ENCODE results near the gene TRANK1. TPM values are rescaled to one million over a fixed set of nuclear protein-coding genes. Genes with fewer than 3 reads are reported as not detected.

Gene TRANK1
- total and polyA plus RNA-seq, 5 donors from 2014 or later = 24.6 to 139 (median 29.1) TPM

DNA sequence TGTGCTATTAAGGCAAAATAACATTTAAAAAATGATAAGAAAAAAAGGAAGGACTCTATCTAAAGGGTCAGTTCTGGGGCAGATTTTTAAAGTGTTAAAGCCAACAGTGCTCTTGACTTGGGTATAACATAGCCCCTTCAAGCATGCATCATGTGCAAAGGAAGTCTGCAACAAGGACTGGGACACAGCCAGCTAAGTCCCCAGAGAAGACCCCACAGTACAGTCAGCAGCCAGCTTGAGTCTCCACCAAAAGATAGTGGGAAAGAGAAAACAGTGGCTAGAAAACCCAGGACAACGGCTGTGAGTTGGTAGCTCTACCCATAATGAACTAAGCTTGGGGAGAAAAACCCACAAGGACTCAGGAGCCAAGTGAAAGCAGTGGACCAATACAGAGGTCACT is 94.1 kb downstream of the TRANK1 start:
- Mint-ChIP-seq H3K27me3 (no peaks in the 10 kb centered on the region), H3K4me1 (peaks cover 0 to 8% (median 2%) of the 10 kb centered on the region in 4 donors), H3K36me3 (peaks cover 65% of the 10 kb centered on the region), H3K4me3 (no peak overlapping the region), H3K27ac (no peak overlapping the region), H3K9me3 (no peaks in the 10 kb centered on the region)
- H3K4me1 ChIP-seq (ENCODE audit: control insufficient read depth, insufficient read depth, low read length, poor library complexity, severe bottlenecking) = no peaks in the 10 kb centered on the region
- H3K27ac ChIP-seq (ENCODE audit: insufficient read depth, low read length, poor library complexity, severe bottlenecking) = no peak overlapping the region
- no peaks in the 10 kb centered on the region for H3K9me3 ChIP-seq (ENCODE audit: control insufficient read depth in 2 of 2, low read length in 2 of 2)
- DNase-seq = no peak
- no peaks in the 10 kb centered on the region for H3K27me3 ChIP-seq (ENCODE audit: control insufficient read depth, insufficient read depth, low read length)
- peaks cover 89% of the 10 kb centered on the region for H3K36me3 ChIP-seq (ENCODE audit: control insufficient read depth, insufficient read depth, low read length)
- no peak overlapping the region for H3K4me3 ChIP-seq (ENCODE audit: low read depth, low read length)
- ATAC-seq (ENCODE audit: low read depth in 2 of 2) = no peak

DNA sequence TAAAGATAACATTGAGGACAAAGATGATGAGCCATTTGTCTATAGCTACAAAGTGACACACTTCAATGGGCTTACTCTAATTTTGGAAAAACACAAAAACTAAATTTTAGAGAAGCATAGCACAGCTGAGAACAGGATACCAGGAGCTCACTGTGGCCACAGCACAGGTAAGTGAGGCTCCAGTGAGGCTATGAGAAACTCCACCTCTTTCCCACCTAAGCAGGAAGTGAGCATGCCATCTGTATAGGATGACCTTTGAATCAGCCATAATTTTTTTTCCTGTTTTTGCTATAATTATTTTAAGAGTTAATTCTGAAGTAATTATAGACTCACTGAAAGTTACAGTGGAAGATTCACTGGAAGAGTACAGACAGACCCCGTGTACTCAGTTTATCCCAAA is 98.4 kb downstream of the TRANK1 start:
- ATAC-seq (ENCODE audit: low read depth in 2 of 2) = no peak
- Mint-ChIP-seq H3K9me3 (peaks cover 0 to 8% (median under 1%) of the 10 kb centered on the region in 7 donors), H3K27me3 (no peaks in the 10 kb centered on the region), H3K27ac (peak overlapping the region in 2 of 3 donors; percentile 45 to 57), H3K4me3 (no peak overlapping the region), H3K36me3 (peaks cover 75% of the 10 kb centered on the region), H3K4me1 (peaks cover 17 to 33% (median 20%) of the 10 kb centered on the region in 4 donors)
- Histone ChIP-seq H3K9me3 (ENCODE audit: control insufficient read depth in 2 of 2, low read length in 2 of 2) (peaks cover under 1 to 3% of the 10 kb centered on the region in 2 experiments), H3K4me1 (ENCODE audit: control insufficient read depth, insufficient read depth, low read length, poor library complexity, severe bottlenecking) (peaks cover 15% of the 10 kb centered on the region), H3K36me3 (ENCODE audit: control insufficient read depth, insufficient read depth, low read length) (peaks cover 81% of the 10 kb centered on the region), H3K27me3 (ENCODE audit: control insufficient read depth, insufficient read depth, low read length) (no peaks in the 10 kb centered on the region), H3K27ac (ENCODE audit: insufficient read depth, low read length, poor library complexity, severe bottlenecking) (no peak overlapping the region), H3K4me3 (ENCODE audit: low read depth, low read length) (no peak overlapping the region)
- no peak for DNase-seq

DNA sequence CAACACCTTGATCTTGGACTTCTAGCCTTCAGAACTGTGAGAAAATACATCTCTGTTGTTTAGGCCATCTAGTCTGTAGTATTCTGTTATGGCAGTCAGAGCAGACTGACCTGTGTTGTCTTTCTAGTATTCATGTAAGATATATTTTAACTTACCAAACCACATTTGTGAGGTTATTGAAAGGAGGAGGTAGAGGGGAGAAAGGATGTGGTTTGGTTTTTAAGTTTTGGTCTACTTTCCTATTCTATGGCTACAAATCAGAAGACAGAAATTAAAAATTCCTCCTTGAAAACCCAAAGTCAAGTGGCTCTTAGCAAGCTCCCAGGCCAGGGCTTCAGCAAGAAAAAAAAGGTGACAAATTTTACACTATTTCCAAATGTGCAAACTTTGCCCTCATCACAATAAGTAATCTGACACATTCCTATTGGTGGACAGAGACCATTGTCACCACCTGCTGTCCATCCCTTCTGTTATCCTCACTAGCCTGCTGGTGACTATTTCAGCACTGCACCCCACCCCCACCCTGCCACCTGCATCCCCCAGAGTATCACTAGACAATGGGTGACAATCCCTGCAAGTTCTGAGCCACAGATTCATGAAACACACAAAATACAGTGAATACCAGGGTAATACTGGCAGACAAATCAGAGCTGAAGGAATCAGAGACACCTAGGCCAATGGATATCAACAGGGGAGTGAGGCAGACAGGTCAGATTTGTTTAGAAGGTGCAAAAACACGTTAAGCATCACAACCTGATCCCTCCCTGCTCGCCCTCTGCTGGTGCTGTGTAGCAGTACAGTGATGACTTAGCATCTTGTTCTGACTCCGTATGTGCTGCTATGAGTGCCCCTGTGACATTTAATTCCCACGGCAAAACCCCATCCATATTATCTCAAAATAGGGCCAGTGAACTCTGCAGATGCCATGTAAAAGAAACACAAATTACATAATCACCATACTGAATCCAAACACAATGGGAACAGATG is 101.5 kb downstream of the TRANK1 start:
- Mint-ChIP-seq H3K9me3 (peaks cover 0 to 10% (median 1%) of the 10 kb centered on the region in 7 donors), H3K4me1 (peaks cover 15 to 33% (median 22%) of the 10 kb centered on the region in 4 donors), H3K27ac (peak overlapping the region; percentile 17 to 46 (median 21)), H3K36me3 (peaks cover 80% of the 10 kb centered on the region), H3K27me3 (no peaks in the 10 kb centered on the region), H3K4me3 (peak overlapping the region in 2 of 4 donors; percentile 15 to 27)
- Histone ChIP-seq H3K36me3 (ENCODE audit: control insufficient read depth, insufficient read depth, low read length) (peaks cover 82% of the 10 kb centered on the region), H3K27ac (ENCODE audit: insufficient read depth, low read length, poor library complexity, severe bottlenecking) (peak overlapping the region; percentile 14), H3K4me3 (ENCODE audit: low read depth, low read length) (peak overlapping the region; percentile 48), H3K27me3 (ENCODE audit: control insufficient read depth, insufficient read depth, low read length) (no peaks in the 10 kb centered on the region), H3K4me1 (ENCODE audit: control insufficient read depth, insufficient read depth, low read length, poor library complexity, severe bottlenecking) (peaks cover 15% of the 10 kb centered on the region), H3K9me3 (ENCODE audit: control insufficient read depth in 2 of 2, low read length in 2 of 2) (peaks cover 2 to 4% of the 10 kb centered on the region in 2 experiments)
- ATAC-seq (ENCODE audit: low read depth in 2 of 2) (peak; percentile 56 to 75), DNase-seq (peak; percentile 10 to 68 (median 36))

DNA sequence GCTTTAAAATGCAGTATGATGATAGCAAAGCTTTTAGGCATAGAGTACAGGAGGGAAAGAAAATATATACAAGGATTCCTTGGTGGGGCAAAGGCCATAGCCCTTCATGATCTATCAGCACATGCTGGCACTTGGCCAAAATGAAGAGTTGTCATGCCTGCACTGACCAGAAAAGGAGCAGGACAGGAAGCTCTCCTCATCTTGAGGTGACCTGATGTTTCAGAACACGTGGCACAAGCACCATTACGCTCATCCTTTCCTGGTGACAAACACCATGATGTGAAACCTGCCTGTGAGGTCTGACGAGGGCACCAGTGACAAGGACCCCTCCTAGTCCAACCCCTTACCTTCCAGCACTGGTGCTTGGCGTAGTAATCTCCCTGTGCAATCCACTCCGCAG is 102.6 kb downstream of the TRANK1 start:
- Histone ChIP-seq H3K36me3 (ENCODE audit: control insufficient read depth, insufficient read depth, low read length) (peaks cover 89% of the 10 kb centered on the region), H3K27me3 (ENCODE audit: control insufficient read depth, insufficient read depth, low read length) (no peaks in the 10 kb centered on the region), H3K4me1 (ENCODE audit: control insufficient read depth, insufficient read depth, low read length, poor library complexity, severe bottlenecking) (peaks cover 15% of the 10 kb centered on the region), H3K9me3 (ENCODE audit: control insufficient read depth in 2 of 2, low read length in 2 of 2) (peaks cover 2 to 4% of the 10 kb centered on the region in 2 experiments), H3K27ac (ENCODE audit: insufficient read depth, low read length, poor library complexity, severe bottlenecking) (no peak overlapping the region), H3K4me3 (ENCODE audit: low read depth, low read length) (no peak overlapping the region)
- peak overlapping the region; percentile 21 to 38 (median 24) for H3K27ac Mint-ChIP-seq
- peaks cover 13 to 33% (median 22%) of the 10 kb centered on the region in 4 donors for H3K4me1 Mint-ChIP-seq
- no peak overlapping the region for H3K4me3 Mint-ChIP-seq
- ATAC-seq (ENCODE audit: low read depth in 2 of 2) (no peak), DNase-seq (no peak)
- H3K27me3 Mint-ChIP-seq = no peaks in the 10 kb centered on the region
- H3K9me3 Mint-ChIP-seq = peaks cover 0 to 10% (median 1%) of the 10 kb centered on the region in 7 donors
- H3K36me3 Mint-ChIP-seq = peaks cover 81% of the 10 kb centered on the region

DNA sequence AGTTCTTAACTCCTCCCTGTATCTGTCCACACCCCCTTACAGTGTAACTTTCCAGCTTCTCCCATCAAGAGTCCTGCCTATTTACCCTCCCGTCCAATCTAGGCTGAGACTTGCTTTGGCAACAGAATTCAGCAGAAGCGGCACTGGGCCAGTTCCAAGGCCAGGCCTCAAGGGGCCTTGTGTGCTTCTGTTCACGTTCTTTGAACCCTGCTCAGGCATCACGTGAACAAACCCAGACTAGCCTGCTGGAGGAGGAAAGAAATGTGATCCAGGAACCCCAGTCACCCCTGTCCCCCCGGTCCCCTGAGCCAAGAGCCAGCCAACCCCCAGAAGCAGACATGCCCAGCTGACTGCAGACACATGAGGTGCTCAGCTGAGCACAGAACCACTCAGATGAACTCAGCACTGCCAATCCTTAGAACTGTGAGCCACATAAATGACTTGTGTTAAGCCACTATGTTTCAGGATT is 104.4 kb downstream of the TRANK1 start:
- ATAC-seq (ENCODE audit: low read depth in 2 of 2) (no peak), DNase-seq (no peak)
- H3K36me3 Mint-ChIP-seq = peaks cover 82% of the 10 kb centered on the region
- Histone ChIP-seq H3K27me3 (ENCODE audit: control insufficient read depth, insufficient read depth, low read length) (no peaks in the 10 kb centered on the region), H3K4me3 (ENCODE audit: low read depth, low read length) (no peak overlapping the region), H3K27ac (ENCODE audit: insufficient read depth, low read length, poor library complexity, severe bottlenecking) (no peak overlapping the region), H3K36me3 (ENCODE audit: control insufficient read depth, insufficient read depth, low read length) (peaks cover 89% of the 10 kb centered on the region), H3K9me3 (ENCODE audit: control insufficient read depth in 2 of 2, low read length in 2 of 2) (peaks cover 2 to 4% of the 10 kb centered on the region in 2 experiments), H3K4me1 (ENCODE audit: control insufficient read depth, insufficient read depth, low read length, poor library complexity, severe bottlenecking) (peaks cover 15% of the 10 kb centered on the region)
- H3K9me3 Mint-ChIP-seq = peaks cover 0 to 10% (median 1%) of the 10 kb centered on the region in 7 donors
- no peak overlapping the region for H3K27ac Mint-ChIP-seq
- H3K27me3 Mint-ChIP-seq = no peaks in the 10 kb centered on the region
- H3K4me1 Mint-ChIP-seq = peaks cover 13 to 33% (median 20%) of the 10 kb centered on the region in 4 donors
- H3K4me3 Mint-ChIP-seq = no peak overlapping the region

DNA sequence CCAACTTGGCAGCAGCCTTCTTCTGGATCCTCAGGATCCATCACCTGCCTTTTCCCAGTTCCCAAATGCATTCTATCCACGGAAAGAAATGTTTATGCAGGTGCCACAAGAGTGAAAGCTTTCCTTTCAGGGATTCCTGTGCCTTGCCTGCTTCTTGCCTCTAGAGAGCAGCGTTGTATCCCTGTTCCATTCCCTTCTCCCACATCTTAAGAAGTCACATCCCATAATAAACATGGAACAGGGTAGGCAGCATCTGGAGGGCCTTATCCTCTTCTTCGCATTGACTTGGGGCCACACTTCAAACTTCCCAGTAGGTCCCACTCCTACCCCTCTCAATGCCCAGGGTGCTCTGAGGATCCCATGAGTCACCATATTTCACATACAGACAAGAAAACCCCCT is 107.8 kb downstream of the TRANK1 start:
- no peak overlapping the region for H3K4me3 Mint-ChIP-seq
- Histone ChIP-seq H3K9me3 (ENCODE audit: control insufficient read depth in 2 of 2, low read length in 2 of 2) (peaks cover 2 to 4% of the 10 kb centered on the region in 2 experiments), H3K27me3 (ENCODE audit: control insufficient read depth, insufficient read depth, low read length) (no peaks in the 10 kb centered on the region), H3K36me3 (ENCODE audit: control insufficient read depth, insufficient read depth, low read length) (peaks cover 93% of the 10 kb centered on the region), H3K27ac (ENCODE audit: insufficient read depth, low read length, poor library complexity, severe bottlenecking) (no peak overlapping the region), H3K4me3 (ENCODE audit: low read depth, low read length) (no peak overlapping the region), H3K4me1 (ENCODE audit: control insufficient read depth, insufficient read depth, low read length, poor library complexity, severe bottlenecking) (no peaks in the 10 kb centered on the region)
- H3K27ac Mint-ChIP-seq = peak overlapping the region in 1 of 3 donors; percentile 63
- H3K36me3 Mint-ChIP-seq = peaks cover 81% of the 10 kb centered on the region
- ATAC-seq (ENCODE audit: low read depth in 2 of 2) (no peak), DNase-seq (no peak)
- no peaks in the 10 kb centered on the region for H3K27me3 Mint-ChIP-seq
- peaks cover 0 to 4% (median under 1%) of the 10 kb centered on the region in 4 donors for H3K4me1 Mint-ChIP-seq
- H3K9me3 Mint-ChIP-seq = peaks cover 0 to 9% (median 0%) of the 10 kb centered on the region in 7 donors

DNA sequence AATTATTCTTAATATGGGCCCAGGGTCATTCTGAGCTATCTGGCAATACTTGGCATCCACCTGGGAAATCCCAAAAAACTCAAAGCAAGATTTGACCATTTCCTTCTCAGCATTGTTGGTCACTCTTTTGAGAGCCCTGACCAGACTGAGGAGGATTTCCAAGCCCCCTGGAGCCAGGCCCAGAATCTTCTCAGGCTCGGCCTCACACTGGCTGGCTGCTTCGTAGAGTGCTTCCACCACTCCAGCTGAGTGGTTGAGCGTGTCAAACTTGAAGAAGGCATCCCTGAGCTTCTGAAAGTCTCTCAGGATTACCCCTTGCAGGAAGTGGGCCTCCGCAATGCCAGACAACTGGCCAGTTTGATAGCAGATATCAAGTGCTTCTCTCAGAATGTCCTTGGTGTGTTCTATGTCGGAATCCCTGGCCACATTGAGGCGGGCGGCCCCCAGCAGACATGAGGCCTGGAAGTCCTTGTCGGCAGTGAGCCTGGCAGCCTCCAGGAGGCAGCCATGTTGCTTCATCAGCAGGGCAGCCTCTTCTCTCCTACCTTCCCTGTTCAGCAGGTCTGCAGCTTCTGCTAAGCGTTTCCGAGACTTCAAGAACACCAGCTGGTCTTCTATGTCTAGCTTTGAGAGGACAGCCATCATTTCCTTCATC is 111.6 kb downstream of the TRANK1 start:
- H3K9me3 ChIP-seq (ENCODE audit: control insufficient read depth in 2 of 2, low read length in 2 of 2) = no peaks in the 10 kb centered on the region
- H3K4me3 Mint-ChIP-seq = no peak overlapping the region
- no peak overlapping the region for H3K27ac ChIP-seq (ENCODE audit: insufficient read depth, low read length, poor library complexity, severe bottlenecking)
- peaks cover 92% of the 10 kb centered on the region for H3K36me3 ChIP-seq (ENCODE audit: control insufficient read depth, insufficient read depth, low read length)
- peaks cover 66% of the 10 kb centered on the region for H3K36me3 Mint-ChIP-seq
- no peaks in the 10 kb centered on the region for H3K4me1 ChIP-seq (ENCODE audit: control insufficient read depth, insufficient read depth, low read length, poor library complexity, severe bottlenecking)
- no peak overlapping the region for H3K4me3 ChIP-seq (ENCODE audit: low read depth, low read length)
- ATAC-seq (ENCODE audit: low read depth in 2 of 2) (no peak), DNase-seq (no peak)
- H3K27me3 Mint-ChIP-seq = no peaks in the 10 kb centered on the region
- no peaks in the 10 kb centered on the region for H3K9me3 Mint-ChIP-seq
- no peak overlapping the region for H3K27ac Mint-ChIP-seq
- peaks cover 0 to 6% (median 0%) of the 10 kb centered on the region in 4 donors for H3K4me1 Mint-ChIP-seq
- H3K27me3 ChIP-seq (ENCODE audit: control insufficient read depth, insufficient read depth, low read length) = no peaks in the 10 kb centered on the region
